Cardiac fibroblast (primary cell): ENCODE data around the gene PSMB1.
"Not testable (repeated sequence)": the region's sequence is repeated elsewhere in the genome, so short reads cannot be mapped to it uniquely, and the experiment has no call there.

Experiments
- DNase-seq, 2 donors: peaks; one replicate each; pipeline versions ENCODE4 v3.0.0 to v3.0.0-alpha.2; 2010; ENCODE audit warnings: low read depth in 2 of 2
- H3K4me3 ChIP-seq, 2 donors: replicated peaks in 1 of 2; 1 replicate in 1 of 2; 2 replicates in 1 of 2; pipeline ENCODE4 v1.5.1; 2011; ENCODE audit warnings: low read depth in 2 of 2, low read length in 2 of 2, mild to moderate bottlenecking in 2 of 2, moderate library complexity in 1 of 2
- CTCF ChIP-seq: IDR thresholded peaks from one replicate; pipeline ENCODE4 v1.5.1; 2011; ENCODE audit warnings: low read depth, mild to moderate bottlenecking, low read length, inconsistent platforms

Gene PSMB1

GRCh38 chr6:170512249-170512648, 40.9 kb downstream of the PSMB1 start:
- H3K4me3 ChIP-seq = no peak overlapping the region
- TF ChIP-seq CTCF = no peak
- no peak for DNase-seq

- no peak for TF ChIP-seq CTCF
- no peak for DNase-seq
- H3K4me3 ChIP-seq = no peak overlapping the region
These were observed 42.5 kb downstream of the PSMB1 start for GRCh38 chr6:170510631-170511030.

GRCh38 chr6:170509723-170510018, 43.4 kb downstream of the PSMB1 start:
- H3K4me3 ChIP-seq = no peak overlapping the region
- no peak for TF ChIP-seq CTCF
- no peak for DNase-seq

GRCh38 chr6:170508892-170509722, 44.0 kb downstream of the PSMB1 start:
- H3K4me3 ChIP-seq, DNase-seq: not testable (repeated sequence)

GRCh38 chr6:170508275-170508674, 44.8 kb downstream of the PSMB1 start:
- not testable (repeated sequence) for H3K4me3 ChIP-seq, DNase-seq

- not testable (repeated sequence) for H3K4me3 ChIP-seq, DNase-seq
These were observed 45.4 kb downstream of the PSMB1 start for GRCh38 chr6:170507728-170508127.

GRCh38 chr6:170506446-170506845, 46.7 kb downstream of the PSMB1 start:
- H3K4me3 ChIP-seq = no peak overlapping the region
- no peak for TF ChIP-seq CTCF
- no peak for DNase-seq

- no peak overlapping the region for H3K4me3 ChIP-seq
- no peak for DNase-seq
- no peak for TF ChIP-seq CTCF
These were observed 47.8 kb downstream of the PSMB1 start for GRCh38 chr6:170505306-170505705.
